GM12878 (cell line): Measurements from ENCODE around the gene CFAP99. TPM values are rescaled to one million over a fixed set of nuclear protein-coding genes. Genes with fewer than 3 reads are reported as not detected.

Experiments used
- ATAC-seq: fragments of 200-7000 bp; cut with Tn5 transposase; 3 replicates; pipeline ENCODE4 v1.9.1; 2020; ENCODE audit warnings: mild to moderate bottlenecking, moderate library complexity
- BruUV-seq: library from RNA; stranded (reverse); fragments of 400-500 nt; replicated peaks from 2 replicates; lab custom pipeline; 2021; lab: Mats Ljungman, UMichigan
- CTCF ChIA-PET: fragments of 300-600 bp; sonication (Branson Sonifier 250); formaldehyde crosslinking; extraction: SDS; loops from one replicate; lab custom pipeline; 2021; ENCODE audit warnings: inconsistent platforms; lab: Yijun Ruan, JAX
- POLR2A ChIA-PET: fragments of 350-600 bp; formaldehyde crosslinking; extraction: SDS; loops from one replicate; lab custom pipeline; 2021; ENCODE audit warnings: inconsistent platforms; lab: Charles Lee
- RAD21 ChIA-PET: fragments of 300-600 bp; sonication (Branson Sonifier 250); formaldehyde crosslinking; loops from one replicate; lab custom pipeline; 2023; ENCODE audit warnings: antibody characterized with exemption; ENCODE audit not compliant: unreplicated experiment; lab: Charles Lee
- SMC1A ChIA-PET: fragments of 300-600 bp; sonication (Branson Sonifier 250); formaldehyde crosslinking; loops from one replicate; lab custom pipeline; 2023; ENCODE audit not compliant: unreplicated experiment, uncharacterized antibody; lab: Charles Lee
- DNase-seq: peaks from one replicate; pipeline ENCODE4 v3.0.0-alpha.2; 2011; ENCODE audit warnings: low read depth, low spot score
- FAIRE-seq: peaks from 3 replicates; lab custom pipeline; 2011; peaks lifted over from hg19 to GRCh38; lab: Jason Lieb, UNC
- H2AFZ ChIP-seq: 2 replicates; pipeline ENCODE4 v1.6.0; 2011; ENCODE audit warnings: low read depth, low read length, control low read depth; ENCODE audit not compliant: control insufficient read depth
- H3K27ac ChIP-seq: 2 replicates; pipeline ENCODE4 v1.5.1; 2011; ENCODE audit warnings: control low read depth; ENCODE audit not compliant: control insufficient read depth, insufficient read depth
- H3K27me3 ChIP-seq, 2 experiments: replicated peaks in 1 of 2; 2 replicates each; pipeline versions ENCODE4 v1.6.0 to v1.6.1; 2011; ENCODE audit warnings: low read length in 1 of 2; ENCODE audit not compliant: control insufficient read depth in 2 of 2, insufficient read depth in 2 of 2
- H3K36me3 ChIP-seq, 2 experiments: 2 replicates each; pipeline ENCODE4 v1.5.1; 2011; ENCODE audit warnings: low read length in 1 of 2; ENCODE audit not compliant: control insufficient read depth in 2 of 2, insufficient read depth in 2 of 2
- H3K4me1 ChIP-seq: 2 replicates; pipeline ENCODE4 v1.6.1; 2011; ENCODE audit warnings: mild to moderate bottlenecking, low read length, moderate library complexity, mixed read lengths; ENCODE audit not compliant: control insufficient read depth, insufficient read depth
- H3K4me2 ChIP-seq: 2 replicates; pipeline ENCODE4 v1.6.0; 2011; ENCODE audit warnings: control low read depth; ENCODE audit not compliant: control insufficient read depth, insufficient read depth
- H3K4me3 ChIP-seq: fragments of 200-600 bp; sonication (generic); 2 replicates; pipeline ENCODE4 v1.5.1; 2016
- H3K79me2 ChIP-seq: 2 replicates; pipeline ENCODE4 v1.6.0; 2011; ENCODE audit warnings: low read length; ENCODE audit not compliant: control insufficient read depth, insufficient read depth
- H3K9ac ChIP-seq: 2 replicates; pipeline ENCODE4 v1.8.0; 2011; ENCODE audit warnings: low read length, control low read depth, mixed read lengths; ENCODE audit not compliant: control insufficient read depth, insufficient read depth
- H3K9me3 ChIP-seq: replicated peaks from 3 replicates; pipeline ENCODE4 v1.5.1; 2011; ENCODE audit warnings: mild to moderate bottlenecking, low read length; ENCODE audit not compliant: control insufficient read depth, insufficient read depth
- H4K20me1 ChIP-seq: 2 replicates; pipeline ENCODE4 v1.6.0; 2011; ENCODE audit not compliant: control insufficient read depth, insufficient read depth
- BHLHE40 ChIP-seq, 2 experiments: fragments of 450-650 bp in 1 of 2; IDR thresholded peaks; 2 replicates each; pipeline ENCODE4 v1.6.1; 2011 to 2017; ENCODE audit warnings: low read depth in 2 of 2, borderline replicate concordance in 1 of 2, improper control_type of control experiment in 1 of 2, low read length in 1 of 2, mild to moderate bottlenecking in 1 of 2
- CREB1 ChIP-seq: IDR thresholded peaks from 2 replicates; pipeline ENCODE4 v1.6.1; 2012; ENCODE audit warnings: low read depth, mild to moderate bottlenecking, inconsistent platforms
- CREM ChIP-seq: IDR thresholded peaks from 2 replicates; pipeline ENCODE4 v1.6.1; 2014; ENCODE audit warnings: antibody characterized with exemption, low read depth
- EED ChIP-seq: sonication (generic); IDR thresholded peaks from 2 replicates; pipeline ENCODE4 v1.6.1; 2016; ENCODE audit warnings: antibody characterized with exemption, low read depth
- EGR1 ChIP-seq, 2 experiments: IDR thresholded peaks; 1 replicate in 1 of 2; 2 replicates in 1 of 2; pipeline ENCODE4 v1.6.1; 2011 to 2012; ENCODE audit warnings: low read depth in 2 of 2, low read length in 2 of 2, borderline replicate concordance in 1 of 2, mild to moderate bottlenecking in 1 of 2, moderate library complexity in 1 of 2
- FOXK2 ChIP-seq: fragments of 450-650 bp; IDR thresholded peaks from 2 replicates; pipeline ENCODE4 v1.6.1; 2017; ENCODE audit warnings: mild to moderate bottlenecking, moderate library complexity
- HDAC6 ChIP-seq: fragments of 200-600 bp; sonication (generic); IDR thresholded peaks from one replicate; pipeline ENCODE4 v1.8.0; 2017; ENCODE audit warnings: antibody characterized with exemption; ENCODE audit not compliant: unreplicated experiment
- HDGF ChIP-seq: fragments of 450-650 bp; IDR thresholded peaks from 2 replicates; pipeline ENCODE4 v1.6.1; 2016; ENCODE audit warnings: antibody characterized with exemption
- IRF4 ChIP-seq: IDR thresholded peaks from 2 replicates; pipeline ENCODE4 v1.6.1; 2011; ENCODE audit warnings: low read depth, low read length
- LARP7 ChIP-seq: fragments of 450-650 bp; IDR thresholded peaks from 2 replicates; pipeline ENCODE4 v1.6.1; 2017; ENCODE audit warnings: mild to moderate bottlenecking
- NR2C1 ChIP-seq: fragments of 450-650 bp; IDR thresholded peaks from 2 replicates; pipeline ENCODE4 v1.6.1; 2017; ENCODE audit warnings: antibody characterized with exemption, mild to moderate bottlenecking, moderate library complexity
- PAX5 ChIP-seq: IDR thresholded peaks from 2 replicates; pipeline ENCODE4 v1.6.1; 2011; ENCODE audit warnings: low read depth, low read length, borderline replicate concordance
- RAD21 ChIP-seq: IDR thresholded peaks from 2 replicates; pipeline ENCODE4 v1.6.1; 2011; ENCODE audit warnings: mild to moderate bottlenecking, low read depth, low read length, moderate library complexity; ENCODE audit not compliant: insufficient read depth
- RB1 ChIP-seq: fragments of 450-650 bp; formaldehyde crosslinking; IDR thresholded peaks from 2 replicates; pipeline ENCODE4 v1.6.1; 2017; ENCODE audit warnings: mild to moderate bottlenecking, borderline replicate concordance
- SREBF2 ChIP-seq: IDR thresholded peaks from 2 replicates; pipeline ENCODE4 v1.6.1; 2012; ENCODE audit warnings: mild to moderate bottlenecking, low read length
- SRF ChIP-seq, 2 experiments: IDR thresholded peaks; 2 replicates each; pipeline ENCODE4 v1.6.1; 2011; ENCODE audit warnings: low read depth in 2 of 2, low read length in 2 of 2, mild to moderate bottlenecking in 1 of 2, moderate library complexity in 1 of 2
- TBL1XR1 ChIP-seq: IDR thresholded peaks from 2 replicates; pipeline ENCODE4 v1.6.1; 2012; ENCODE audit warnings: low read depth, low read length, improper control_type of control experiment
- TCF3 ChIP-seq: IDR thresholded peaks from 2 replicates; pipeline ENCODE4 v1.6.1; 2012; ENCODE audit warnings: low read depth, mild to moderate bottlenecking, low read length, borderline replicate concordance; ENCODE audit not compliant: insufficient read depth
- ZNF24 ChIP-seq: fragments of 450-650 bp; IDR thresholded peaks from 2 replicates; pipeline ENCODE4 v1.6.1; 2017; ENCODE audit warnings: antibody characterized with exemption, mild to moderate bottlenecking
- WGBS: methylation state at CpG from one replicate; pipeline ENCODE4 v1.1.6; 2016; ENCODE audit warnings: low lambda C conversion rate; ENCODE audit not compliant: insufficient replicate concordance, insufficient coverage; ENCODE audit errors: missing lambda C conversion rate; 5-methylcytosine and 5-hydroxymethylcytosine counted together
- in situ Hi-C: fragments of 300-500 bp; cut with MboI; formaldehyde crosslinking; loops from 9 replicates; pipeline ENCODE4 v1.14.3; 2018; ENCODE audit warnings: mixed read lengths
- intact Hi-C: fragments of 100-400 bp; cut with micrococcal nuclease; formaldehyde crosslinking; loops from one replicate; pipeline ENCODE4 v1.14.2; 2022; ENCODE audit not compliant: unreplicated experiment
- polyA plus RNA-seq, 11 experiments: library from polyadenylated mRNA; depleted of rRNA in 4 of 11; unstranded in 6 of 11; stranded (reverse) in 5 of 11; fragments of >200 nt; fragmentation: Nextera tagmentation in 4 of 11; fragmentation: Illumina TruSeq in 1 of 11; extraction: Ambion mirVana in 4 of 11; extraction: Trizol in 1 of 11; gene quantifications; 1 replicate in 1 of 11; 2 replicates in 10 of 11; pipeline versions ENCODE4 v1.2.1 to v1.2.3, GENCODE V29; 2011 to 2016; ENCODE audit warnings: inconsistent platforms in 2 of 11, missing spikeins in 2 of 11, low read depth in 1 of 11
- total RNA-seq, 4 experiments: library from RNA; depleted of rRNA in 3 of 4; stranded (reverse); fragments of >200 nt in 3 of 4; fragmentation: Illumina TruSeq in 1 of 4; extraction: Trizol in 1 of 4; gene quantifications; 2 replicates each; pipeline versions ENCODE4 v1.2.1 to v1.2.3, GENCODE V29; 2013 to 2021
- TF ChIP-seq, protein P1 (sequence below), 3 experiments: IDR thresholded peaks in 2 of 3; conservative IDR thresholded peaks in 1 of 3; 2 replicates each; pipeline ENCODE4 v1.5.1; 2011; ENCODE audit warnings: low read depth in 3 of 3, low read length in 3 of 3, mild to moderate bottlenecking in 3 of 3, control low read depth in 2 of 3, moderate library complexity in 2 of 3, inconsistent platforms in 1 of 3, mixed read lengths in 1 of 3; ENCODE audit not compliant: control insufficient read depth in 2 of 3, insufficient read depth in 1 of 3; ENCODE audit errors: extremely low read depth in 1 of 3
- TF ChIP-seq, protein P2 (sequence below): IDR thresholded peaks from 2 replicates; pipeline ENCODE4 v1.6.1; 2012; ENCODE audit warnings: low read depth, low read length, improper control_type of control experiment

The CFAP99 gene
- total and polyA plus RNA-seq, 10 of the 15 experiments (the other 5 are each of a cell fraction or from before 2014, with no cell fraction given): not detected

DNA sequence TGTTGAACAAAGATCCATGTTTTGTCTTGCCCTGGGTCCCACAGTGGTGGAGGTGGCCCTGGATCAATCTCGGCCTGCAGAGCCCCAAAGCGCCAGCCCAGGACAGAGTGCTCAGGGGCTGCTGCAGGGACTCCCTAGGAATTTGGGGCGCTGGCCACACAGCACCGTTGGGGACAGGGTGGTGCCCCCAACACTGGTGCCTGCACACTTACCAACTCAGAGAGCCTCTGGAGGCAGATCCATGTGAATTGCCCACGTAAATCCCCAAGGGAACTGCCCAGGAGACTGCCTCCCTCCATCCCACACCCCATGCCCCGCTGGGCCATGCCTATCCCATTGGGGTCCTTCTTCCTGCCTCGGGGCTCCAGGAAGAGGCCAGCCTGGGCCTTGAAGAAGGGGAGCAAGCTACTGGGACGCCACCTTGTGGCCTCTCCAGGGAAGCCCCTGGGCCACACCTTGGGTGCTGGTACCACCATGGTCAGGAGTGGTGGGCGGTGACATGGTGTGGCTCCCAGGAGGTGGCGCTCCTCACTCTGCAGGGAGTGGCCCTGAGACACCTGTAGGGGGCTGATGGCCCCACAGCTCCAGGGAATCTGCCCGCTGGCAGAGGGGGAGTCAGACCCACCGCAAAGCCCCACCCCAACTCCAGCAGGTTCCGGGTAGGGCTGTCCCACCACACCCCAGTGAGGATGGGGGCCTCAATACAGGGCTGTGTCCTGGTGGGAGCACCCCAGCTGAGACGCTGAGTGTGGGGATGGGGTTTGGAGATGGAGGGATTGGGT is 22.8 kb downstream of the CFAP99 start:
- Histone ChIP-seq H2AFZ (peak overlapping the region; percentile 89), H3K36me3 (no peaks in the 10 kb centered on the region), H4K20me1 (no peaks in the 10 kb centered on the region), H3K27ac (no peak overlapping the region), H3K79me2 (no peaks in the 10 kb centered on the region), H3K27me3 (peaks cover 0 to 1% of the 10 kb centered on the region in 2 experiments; a peak in 2 of 4 replicates), H3K9me3 (no peaks in the 10 kb centered on the region), H3K4me1 (peaks cover 3% of the 10 kb centered on the region; the same call in 1 of the 2 replicates), H3K4me2 (no peak overlapping the region), H3K9ac (no peak overlapping the region), H3K4me3 (no peak overlapping the region)
- peak; percentile 79 for FAIRE-seq
- WGBS: 8% methylated on average over 13 of the region's 14 CpGs
- RAD21 ChIA-PET: interaction anchor here (0.6 to 3.0 kb wide), 12 partner anchors 27 to 221 kb away, joined by 3 to 20 read pairs (median 4); partner anchors contain the start of genes HAUS3 and POLN
- ATAC-seq: peak; percentile 99
- SMC1A ChIA-PET: interaction anchor here (0.9 to 2.1 kb wide), 8 partner anchors 24 to 223 kb away, joined by 3 to 7 read pairs (median 4); no protein-coding TSS in a partner anchor
- no TSS peak for BruUV-seq
- POLR2A ChIA-PET: interaction anchor here (0.6 to 0.7 kb wide), 4 partner anchors 16 to 410 kb away, joined by 3 to 6 read pairs (median 4); no protein-coding TSS in a partner anchor
- CTCF ChIA-PET: interaction anchor here (0.5 to 4.1 kb wide), 28 partner anchors 9 to 272 kb away, joined by 3 to 23 read pairs (median 4); partner anchors contain the start of genes CFAP99, RNF4 and ZFYVE28
- intact Hi-C loops (loop anchor here (1.0 to 5.0 kb wide), 2 partner anchors 199 to 221 kb away; partner anchors contain the start of genes HAUS3 and POLN), in situ Hi-C loops (loop anchor here (5.0 kb wide), 1 partner anchor 224 kb away; no protein-coding TSS in a partner anchor)
- peak; percentile 35 for DNase-seq
- no peak for TF ChIP-seq NR2C1
- TF ChIP-seq, protein P1, sequence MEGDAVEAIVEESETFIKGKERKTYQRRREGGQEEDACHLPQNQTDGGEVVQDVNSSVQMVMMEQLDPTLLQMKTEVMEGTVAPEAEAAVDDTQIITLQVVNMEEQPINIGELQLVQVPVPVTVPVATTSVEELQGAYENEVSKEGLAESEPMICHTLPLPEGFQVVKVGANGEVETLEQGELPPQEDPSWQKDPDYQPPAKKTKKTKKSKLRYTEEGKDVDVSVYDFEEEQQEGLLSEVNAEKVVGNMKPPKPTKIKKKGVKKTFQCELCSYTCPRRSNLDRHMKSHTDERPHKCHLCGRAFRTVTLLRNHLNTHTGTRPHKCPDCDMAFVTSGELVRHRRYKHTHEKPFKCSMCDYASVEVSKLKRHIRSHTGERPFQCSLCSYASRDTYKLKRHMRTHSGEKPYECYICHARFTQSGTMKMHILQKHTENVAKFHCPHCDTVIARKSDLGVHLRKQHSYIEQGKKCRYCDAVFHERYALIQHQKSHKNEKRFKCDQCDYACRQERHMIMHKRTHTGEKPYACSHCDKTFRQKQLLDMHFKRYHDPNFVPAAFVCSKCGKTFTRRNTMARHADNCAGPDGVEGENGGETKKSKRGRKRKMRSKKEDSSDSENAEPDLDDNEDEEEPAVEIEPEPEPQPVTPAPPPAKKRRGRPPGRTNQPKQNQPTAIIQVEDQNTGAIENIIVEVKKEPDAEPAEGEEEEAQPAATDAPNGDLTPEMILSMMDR (IDR thresholded peaks at IDR 0.05 in 2 of 3, conservative IDR thresholded peaks at IDR 0.05 in 1 of 3; ENCODE audit: control insufficient read depth in 2 of 3, extremely low read depth in 1 of 3, insufficient read depth in 1 of 3, low read depth in 3 of 3, low read length in 3 of 3): peak; percentile 91 to 99 (median 95)
- TF ChIP-seq SREBF2: peak; percentile 38; the same call in 1 of the 2 replicates
- TF ChIP-seq CREB1: 0 out of 2 replicates have a peak, but pooled peaks have one; percentile 18
- no peak for TF ChIP-seq SRF (IDR thresholded peaks at IDR 0.05; ENCODE audit: low read depth in 2 of 2, low read length in 2 of 2)
- TF ChIP-seq RB1: peak; percentile 87; the same call in 1 of the 2 replicates
- peak; percentile 61 for TF ChIP-seq LARP7
- TF ChIP-seq BHLHE40 (IDR thresholded peaks at IDR 0.05; ENCODE audit: borderline replicate concordance in 1 of 2, low read depth in 2 of 2, low read length in 1 of 2): peak in 1 of 2 experiments; percentile 38; a peak in 1 of 4 replicates
- TF ChIP-seq EED: peak; percentile 30; the same call in 1 of the 2 replicates
- TF ChIP-seq IRF4: peak; percentile 45; the same call in 1 of the 2 replicates
- 0 out of 2 replicates have a peak, but pooled peaks have one; percentile 21 for TF ChIP-seq HDGF
- TF ChIP-seq ZNF24: 0 out of 2 replicates have a peak, but pooled peaks have one; percentile 44
- no peak for TF ChIP-seq TCF3
- no peak for TF ChIP-seq CREM
- TF ChIP-seq, protein P2, sequence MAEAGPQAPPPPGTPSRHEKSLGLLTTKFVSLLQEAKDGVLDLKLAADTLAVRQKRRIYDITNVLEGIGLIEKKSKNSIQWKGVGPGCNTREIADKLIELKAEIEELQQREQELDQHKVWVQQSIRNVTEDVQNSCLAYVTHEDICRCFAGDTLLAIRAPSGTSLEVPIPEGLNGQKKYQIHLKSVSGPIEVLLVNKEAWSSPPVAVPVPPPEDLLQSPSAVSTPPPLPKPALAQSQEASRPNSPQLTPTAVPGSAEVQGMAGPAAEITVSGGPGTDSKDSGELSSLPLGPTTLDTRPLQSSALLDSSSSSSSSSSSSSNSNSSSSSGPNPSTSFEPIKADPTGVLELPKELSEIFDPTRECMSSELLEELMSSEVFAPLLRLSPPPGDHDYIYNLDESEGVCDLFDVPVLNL: 0 out of 2 replicates have a peak, but pooled peaks have one; percentile 46
- no peak for TF ChIP-seq TBL1XR1
- peak; percentile 83 for TF ChIP-seq RAD21
- TF ChIP-seq EGR1 (IDR thresholded peaks at IDR 0.05; ENCODE audit: borderline replicate concordance in 1 of 2, low read depth in 2 of 2, low read length in 2 of 2): peak in 1 of 2 experiments; percentile 71; a peak in 2 of 3 replicates
- TF ChIP-seq PAX5: peak; percentile 52; the same call in 1 of the 2 replicates
- no peak for TF ChIP-seq HDAC6
- TF ChIP-seq FOXK2: no peak
